Stomach smooth muscle (tissue), 2 donors: ENCODE results near the gene SOS1.
"Not testable (repeated sequence)": the region's sequence is repeated elsewhere in the genome, so short reads cannot be mapped to it uniquely, and the experiment has no call there.

ENCODE experiments used
- H3K27ac ChIP-seq: one replicate; pipeline ENCODE4 v1.7.0; 2013; ENCODE audit warnings: mild to moderate bottlenecking, low read length, inconsistent platforms
- H3K27me3 ChIP-seq, 2 donors: one replicate each; pipeline ENCODE4 v1.7.0; 2013; ENCODE audit warnings: low read length in 2 of 2; ENCODE audit not compliant: insufficient read depth in 2 of 2, control insufficient read depth in 1 of 2
- H3K36me3 ChIP-seq, 2 donors: one replicate each; pipeline ENCODE4 v1.7.0; 2013; ENCODE audit warnings: low read length in 2 of 2; ENCODE audit not compliant: control insufficient read depth in 2 of 2, insufficient read depth in 2 of 2
- H3K4me1 ChIP-seq: one replicate; pipeline ENCODE4 v1.7.0; 2013; ENCODE audit warnings: low read length; ENCODE audit not compliant: control insufficient read depth, insufficient read depth
- H3K4me3 ChIP-seq, 2 donors: one replicate each; pipeline ENCODE4 v1.7.0; 2013; ENCODE audit warnings: low read length in 2 of 2
- H3K9ac ChIP-seq, 2 donors: one replicate each; pipeline ENCODE4 v1.7.0; 2013; ENCODE audit warnings: low read length in 2 of 2, mild to moderate bottlenecking in 1 of 2
- H3K9me3 ChIP-seq, 2 donors: one replicate each; pipeline ENCODE4 v1.7.0; 2013; ENCODE audit warnings: low read length in 2 of 2; ENCODE audit not compliant: control insufficient read depth in 2 of 2
- donor health status: healthy.
- donor health status: Pancreatic carcinoma.

Gene SOS1

GRCh38 chr2:38947241-38948239 lies 173.3 kb downstream of the SOS1 start:
- Histone ChIP-seq H3K27me3 (no peaks in the 10 kb centered on the region), H3K27ac (no peak overlapping the region), H3K4me1 (no peaks in the 10 kb centered on the region), H3K9me3 (no peaks in the 10 kb centered on the region), H3K4me3 (no peak overlapping the region), H3K36me3 (no peaks in the 10 kb centered on the region), H3K9ac (no peak overlapping the region)

- Histone ChIP-seq H3K9me3 (no peaks in the 10 kb centered on the region), H3K27me3 (no peaks in the 10 kb centered on the region), H3K4me1 (no peaks in the 10 kb centered on the region), H3K9ac (no peak overlapping the region), H3K4me3 (no peak overlapping the region), H3K36me3 (no peaks in the 10 kb centered on the region), H3K27ac (no peak overlapping the region)
These were observed 174.9 kb downstream of the SOS1 start for GRCh38 chr2:38945911-38946310.

GRCh38 chr2:38945372-38945771 lies 175.5 kb downstream of the SOS1 start:
- no peaks in the 10 kb centered on the region for H3K27me3 ChIP-seq
- no peaks in the 10 kb centered on the region for H3K4me1 ChIP-seq
- no peaks in the 10 kb centered on the region for H3K9me3 ChIP-seq
- H3K27ac ChIP-seq = no peak overlapping the region
- no peaks in the 10 kb centered on the region for H3K36me3 ChIP-seq
- no peak overlapping the region for H3K4me3 ChIP-seq
- no peak overlapping the region for H3K9ac ChIP-seq

GRCh38 chr2:38943784-38944183 lies 177.1 kb downstream of the SOS1 start:
- no peak overlapping the region for H3K9ac ChIP-seq
- no peaks in the 10 kb centered on the region for H3K4me1 ChIP-seq
- no peak overlapping the region for H3K4me3 ChIP-seq
- no peak overlapping the region for H3K27ac ChIP-seq
- H3K27me3 ChIP-seq = no peaks in the 10 kb centered on the region
- no peaks in the 10 kb centered on the region for H3K36me3 ChIP-seq
- no peaks in the 10 kb centered on the region for H3K9me3 ChIP-seq

GRCh38 chr2:38940746-38941145 lies 180.1 kb downstream of the SOS1 start:
- Histone ChIP-seq H3K4me3 (no peak overlapping the region), H3K27me3 (no peaks in the 10 kb centered on the region), H3K9me3 (no peaks in the 10 kb centered on the region), H3K4me1 (no peaks in the 10 kb centered on the region), H3K27ac (no peak overlapping the region), H3K36me3 (no peaks in the 10 kb centered on the region), H3K9ac (no peak overlapping the region)

- no peaks in the 10 kb centered on the region for H3K4me1 ChIP-seq
- H3K27me3 ChIP-seq = no peaks in the 10 kb centered on the region
- H3K9ac ChIP-seq = no peak overlapping the region
- H3K36me3 ChIP-seq = no peaks in the 10 kb centered on the region
- H3K9me3 ChIP-seq = no peaks in the 10 kb centered on the region
- H3K4me3 ChIP-seq = no peak overlapping the region
- H3K27ac ChIP-seq = no peak overlapping the region
These were observed 183.3 kb downstream of the SOS1 start for GRCh38 chr2:38937548-38937947.

- H3K4me3 ChIP-seq, H3K4me1 ChIP-seq, H3K36me3 ChIP-seq, H3K27ac ChIP-seq, H3K9ac ChIP-seq, H3K9me3 ChIP-seq, H3K27me3 ChIP-seq: not testable (repeated sequence)
These were observed 184.3 kb downstream of the SOS1 start for GRCh38 chr2:38936516-38936915.

- H3K4me3 ChIP-seq = no peak overlapping the region
- no peak overlapping the region for H3K27ac ChIP-seq
- no peaks in the 10 kb centered on the region for H3K27me3 ChIP-seq
- no peak overlapping the region for H3K9ac ChIP-seq
- H3K9me3 ChIP-seq = no peaks in the 10 kb centered on the region
- H3K36me3 ChIP-seq = no peaks in the 10 kb centered on the region
- no peaks in the 10 kb centered on the region for H3K4me1 ChIP-seq
These were observed 185.2 kb downstream of the SOS1 start for GRCh38 chr2:38935568-38936172.

- no peak overlapping the region for H3K27ac ChIP-seq
- H3K36me3 ChIP-seq = no peaks in the 10 kb centered on the region
- H3K9me3 ChIP-seq = no peaks in the 10 kb centered on the region
- H3K27me3 ChIP-seq = no peaks in the 10 kb centered on the region
- no peaks in the 10 kb centered on the region for H3K4me1 ChIP-seq
- H3K4me3 ChIP-seq = no peak overlapping the region
- H3K9ac ChIP-seq = no peak overlapping the region
These were observed 186.1 kb downstream of the SOS1 start for GRCh38 chr2:38934742-38935141.

GRCh38 chr2:38933653-38934052 lies 187.2 kb downstream of the SOS1 start:
- Histone ChIP-seq H3K36me3 (no peaks in the 10 kb centered on the region), H3K4me3 (no peak overlapping the region), H3K9ac (no peak overlapping the region), H3K27ac (no peak overlapping the region), H3K4me1 (no peaks in the 10 kb centered on the region), H3K9me3 (no peaks in the 10 kb centered on the region), H3K27me3 (no peaks in the 10 kb centered on the region)

GRCh38 chr2:38932586-38932985 lies 188.3 kb downstream of the SOS1 start:
- Histone ChIP-seq H3K27me3 (no peaks in the 10 kb centered on the region), H3K27ac (no peak overlapping the region), H3K9me3 (no peaks in the 10 kb centered on the region), H3K4me1 (no peaks in the 10 kb centered on the region), H3K9ac (no peak overlapping the region), H3K36me3 (no peaks in the 10 kb centered on the region), H3K4me3 (no peak overlapping the region)
